Fibroblast of skin of abdomen (primary cell): ENCODE results near the gene HDHD3. TPM values are rescaled to one million over a fixed set of nuclear protein-coding genes. Genes with fewer than 3 reads are reported as not detected.
"Not testable (repeated sequence)": the region's sequence is repeated elsewhere in the genome, so short reads cannot be mapped to it uniquely, and the experiment has no call there.

Experiments used
- DNase-seq: peaks from one replicate; pipeline ENCODE4 v3.0.0-alpha.2; 2013
- polyA plus RNA-seq, 2 experiments: library from polyadenylated mRNA; unstranded; fragments of 120-200 nt; gene quantifications; one replicate each; pipeline ENCODE4 v1.2.1, GENCODE V29; 2013; ENCODE audit not compliant: insufficient read length in 2 of 2

HDHD3 gene, protein sequence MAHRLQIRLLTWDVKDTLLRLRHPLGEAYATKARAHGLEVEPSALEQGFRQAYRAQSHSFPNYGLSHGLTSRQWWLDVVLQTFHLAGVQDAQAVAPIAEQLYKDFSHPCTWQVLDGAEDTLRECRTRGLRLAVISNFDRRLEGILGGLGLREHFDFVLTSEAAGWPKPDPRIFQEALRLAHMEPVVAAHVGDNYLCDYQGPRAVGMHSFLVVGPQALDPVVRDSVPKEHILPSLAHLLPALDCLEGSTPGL
- 5.0 TPM for polyA plus RNA-seq (2013, experiment 1 of 2; ENCODE audit: insufficient read length)
- polyA plus RNA-seq (2013, experiment 2 of 2; ENCODE audit: insufficient read length), result 5.1 TPM

DNA sequence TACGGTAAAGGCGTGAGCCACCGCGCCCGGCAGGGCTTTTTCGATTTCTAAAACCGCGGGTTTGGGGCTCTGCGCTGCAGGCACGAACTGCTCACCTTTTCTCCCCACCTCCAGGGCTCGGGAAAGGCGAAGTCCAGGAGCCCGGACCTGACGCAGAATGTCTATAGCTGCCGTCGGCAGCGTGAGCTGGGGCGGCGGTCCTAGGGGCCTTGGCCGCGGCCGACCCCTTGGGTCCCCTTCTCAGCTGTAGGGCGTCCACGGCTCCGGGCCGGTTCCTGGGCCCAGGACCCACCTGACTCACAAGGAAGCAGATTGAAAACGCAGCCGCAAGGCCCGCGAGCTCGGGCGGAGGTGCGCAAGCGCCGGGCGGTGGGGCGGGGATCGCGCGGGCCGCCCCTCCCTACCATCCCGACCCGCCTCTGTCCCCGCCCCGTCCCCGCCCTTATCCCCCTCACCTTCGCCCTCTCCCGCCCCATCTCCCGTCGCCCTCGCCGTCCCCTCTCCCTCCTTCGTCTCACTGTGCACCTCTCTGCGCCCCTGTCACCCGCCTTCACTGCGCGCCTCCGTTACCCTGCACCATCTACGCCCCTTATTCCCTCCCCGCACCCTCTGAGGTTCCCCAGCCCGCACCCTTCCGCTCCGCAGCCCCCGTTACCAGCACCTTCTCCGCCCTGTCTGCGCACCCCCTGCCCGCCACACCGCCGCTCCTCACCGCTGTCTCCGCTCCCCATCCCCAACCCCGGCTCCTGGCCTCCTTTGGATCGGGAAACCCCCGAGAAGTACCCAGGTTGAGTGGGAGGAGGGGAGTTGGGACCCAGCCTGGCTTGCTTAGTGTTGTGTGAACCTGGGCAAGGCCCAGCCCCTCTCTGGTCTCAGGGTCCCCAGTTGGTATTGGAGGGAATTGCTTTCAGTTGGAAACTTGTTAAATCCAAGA lies at the start of gene HDHD3:
HDHD3 (minus strand) TSS at position 353 of the 934 bp plus-strand sequence. CDS start 2,632 bp downstream, outside the sequence.
- peak; percentile 71 for DNase-seq

DNA sequence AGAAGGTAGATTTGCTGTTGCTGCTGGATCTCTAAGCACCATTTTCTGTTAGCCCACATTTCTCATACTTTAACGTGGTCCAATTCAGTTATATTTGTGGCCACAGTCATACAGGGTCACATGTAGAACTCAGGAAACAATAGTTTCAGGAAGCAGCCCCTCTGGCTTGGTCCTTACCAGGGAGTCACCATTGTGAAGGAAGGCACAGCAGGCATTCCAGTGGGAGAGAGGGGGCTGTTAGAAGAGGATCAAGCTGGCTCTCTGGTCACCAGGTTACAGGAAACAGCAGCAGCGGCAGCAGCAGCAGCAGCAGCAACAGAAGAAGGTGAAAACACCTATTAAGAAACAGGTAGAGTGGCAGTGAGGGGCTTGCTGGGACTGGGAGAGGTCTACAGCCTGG lies 48.3 kb upstream of the HDHD3 start:
- no peak for DNase-seq

DNA sequence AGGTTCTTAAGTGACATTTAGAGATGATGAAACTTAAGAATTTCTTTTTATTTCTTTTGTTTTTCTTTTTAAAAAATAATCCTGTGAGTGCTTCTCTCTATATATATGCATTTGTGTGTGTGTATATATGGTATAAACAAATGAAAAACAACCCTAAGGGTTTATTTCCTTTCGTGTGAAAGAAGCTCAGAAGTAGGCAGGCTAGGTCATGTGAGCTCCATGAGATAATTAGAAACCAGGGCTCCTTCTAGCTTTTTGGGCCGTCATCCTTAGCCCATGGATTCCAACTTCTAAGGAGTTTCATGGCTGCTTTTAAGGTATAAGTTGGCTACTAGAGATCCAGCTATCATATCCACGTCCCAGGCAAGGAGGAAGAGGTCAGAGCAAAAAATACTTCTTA lies 44.9 kb upstream of the HDHD3 start:
- no peak for DNase-seq

DNA sequence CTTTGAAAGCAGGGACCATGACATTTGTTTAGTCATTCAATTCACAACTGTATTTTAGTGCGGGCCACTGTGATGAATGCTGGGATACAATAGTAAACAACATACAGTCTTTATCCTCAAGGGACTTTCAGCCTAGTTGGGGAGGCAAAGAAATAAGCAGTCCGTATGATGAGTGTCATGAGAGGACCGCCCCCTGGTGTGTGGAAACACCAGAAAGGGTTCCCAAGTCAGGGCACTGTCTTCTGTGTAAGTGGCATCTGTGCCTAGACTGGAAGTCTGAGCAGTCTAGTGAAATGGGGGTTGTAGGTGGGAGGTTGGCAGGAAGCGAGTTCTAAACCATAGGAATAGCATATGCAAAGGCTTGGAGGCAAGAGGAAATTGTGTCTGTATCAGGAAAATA lies 40.6 kb upstream of the HDHD3 start:
- DNase-seq, result no peak

DNA sequence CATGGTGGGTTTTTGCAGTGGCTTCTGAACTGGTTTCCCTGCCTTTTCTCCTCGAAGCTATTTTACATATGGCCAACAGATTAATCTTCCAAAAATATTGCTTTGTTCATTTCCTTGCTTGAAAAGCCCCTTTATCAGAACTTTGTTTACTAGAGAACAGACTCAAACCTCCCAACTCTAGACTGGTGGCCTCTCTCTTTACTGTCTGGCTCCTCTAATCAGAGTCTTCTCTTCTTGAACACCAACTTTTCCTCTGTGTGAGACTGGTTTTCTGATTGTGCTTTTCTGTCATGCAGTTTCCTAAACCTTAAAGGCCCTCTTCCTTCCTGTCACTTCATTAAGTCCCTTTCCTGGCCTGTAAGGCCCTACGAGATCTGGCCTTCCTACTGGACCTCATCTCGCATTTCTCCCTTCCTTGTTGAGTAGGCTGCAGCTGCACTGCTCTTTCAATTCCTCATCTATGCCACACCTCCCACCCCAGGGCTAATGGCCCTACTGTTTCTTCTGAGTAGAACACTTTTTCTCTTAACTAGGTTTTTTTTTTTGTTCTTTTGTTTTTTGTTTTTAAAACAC lies 39.4 kb upstream of the HDHD3 start:
- DNase-seq, result no peak

DNA sequence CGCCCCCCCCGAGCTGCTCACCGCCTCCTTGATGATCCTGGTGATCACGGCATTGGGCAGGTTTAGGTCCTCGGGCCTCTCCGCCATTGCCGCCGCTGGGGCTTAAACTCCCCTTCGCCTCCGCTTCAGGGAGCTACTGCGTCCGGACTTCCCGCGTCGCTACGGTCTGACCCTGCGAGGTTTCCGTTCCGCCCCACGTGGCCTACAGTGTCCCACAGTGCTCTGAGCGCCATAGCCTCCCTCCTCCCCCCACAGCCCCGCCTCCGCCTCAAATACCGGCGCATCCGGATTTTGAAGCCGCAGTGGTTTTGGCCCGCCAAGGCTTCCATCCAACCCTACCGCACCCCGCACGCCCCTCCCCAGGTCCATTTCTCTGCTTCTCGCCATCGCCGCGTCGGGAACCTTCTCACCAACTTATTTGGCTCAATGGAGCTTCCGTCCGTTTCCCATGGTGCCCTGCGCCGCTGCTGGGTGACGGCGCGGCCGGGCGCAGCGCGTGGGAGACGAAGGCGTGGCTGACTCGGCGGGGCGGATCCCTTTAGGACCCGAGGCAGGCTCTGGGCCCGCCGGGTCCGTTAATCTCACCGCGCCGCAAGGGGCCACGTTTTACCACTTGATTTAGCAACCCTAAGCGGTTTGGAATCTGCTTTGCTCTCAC lies 33.5 kb upstream of the HDHD3 start, which contains the start of the genes C9orf43 and POLE3:
C9orf43 (plus strand) TSS at position 541 of the 658 bp plus-strand sequence. CDS start 2,747 bp downstream, outside the sequence.
POLE3 (minus strand) TSS at position 469 of the 658 bp plus-strand sequence; CDS start at position 87, 382 bp downstream.
- DNase-seq, result peak; percentile 96

DNA sequence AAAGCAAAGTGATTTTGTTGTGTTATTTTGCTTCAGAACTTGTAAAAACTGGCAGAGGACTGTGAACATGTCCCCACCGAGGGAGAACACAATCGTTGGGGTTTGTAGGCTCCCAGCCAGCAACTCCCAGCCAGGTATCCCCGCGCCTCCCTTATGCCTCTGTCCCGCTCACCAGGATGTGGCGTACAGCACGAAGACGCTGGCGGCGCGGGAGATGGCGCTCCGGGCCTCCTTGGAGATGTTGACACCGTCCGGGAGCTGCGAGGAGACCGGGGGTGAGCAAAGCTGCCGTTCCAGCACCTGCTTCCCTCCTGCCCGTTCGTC lies 33.1 kb upstream of the HDHD3 start:
- no peak for DNase-seq

DNA sequence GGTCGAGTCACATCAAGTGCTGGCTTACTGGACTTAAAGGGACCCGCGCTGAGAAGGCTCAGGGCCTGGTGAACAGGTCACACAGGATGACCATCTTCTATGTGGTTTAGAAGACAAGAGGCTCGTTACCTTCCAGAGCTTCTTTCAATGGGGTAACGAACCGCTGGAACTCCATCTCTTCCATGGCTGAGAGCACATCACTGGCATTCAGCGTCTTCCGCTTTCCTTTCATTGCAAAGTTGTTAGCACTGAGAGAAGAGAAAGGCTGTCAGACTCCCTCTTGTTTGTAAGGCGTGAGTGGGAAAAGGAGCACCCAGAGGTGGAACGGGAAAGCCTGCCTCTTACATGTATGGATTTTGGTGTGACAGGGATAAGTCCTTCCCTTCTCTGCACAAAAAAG lies 32.7 kb upstream of the HDHD3 start:
- DNase-seq, result no peak

DNA sequence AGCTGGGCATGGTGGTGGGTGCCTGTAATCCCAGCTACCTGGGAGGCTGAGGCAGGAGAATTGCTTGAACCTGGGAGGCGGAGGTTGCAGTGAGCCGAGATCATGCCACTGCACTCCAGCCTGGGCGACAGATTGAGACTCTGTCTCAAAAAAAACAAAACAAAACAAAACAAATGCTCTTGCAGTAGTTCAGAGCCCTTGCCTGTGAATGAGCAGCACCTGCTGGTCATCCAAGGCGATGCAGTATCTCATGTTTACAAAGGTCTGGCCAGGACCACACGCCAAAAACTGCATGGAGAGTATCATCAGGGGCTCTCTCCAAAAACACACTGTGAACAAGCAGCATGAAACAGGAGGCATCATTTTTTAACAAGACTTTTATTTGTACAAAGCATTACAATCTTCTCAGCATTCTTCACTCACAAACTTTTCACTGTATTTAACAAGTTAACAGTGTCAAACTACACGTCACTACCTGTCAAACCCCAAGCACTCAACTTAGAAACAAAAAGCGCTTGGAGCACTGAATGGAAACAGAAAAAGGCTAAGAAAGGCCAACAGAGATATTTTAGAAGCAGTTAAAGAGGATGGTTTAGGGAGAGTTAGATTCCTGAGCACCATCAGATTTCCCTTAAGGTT lies 30.2 kb upstream of the HDHD3 start:
- DNase-seq, result peak; percentile 57

DNA sequence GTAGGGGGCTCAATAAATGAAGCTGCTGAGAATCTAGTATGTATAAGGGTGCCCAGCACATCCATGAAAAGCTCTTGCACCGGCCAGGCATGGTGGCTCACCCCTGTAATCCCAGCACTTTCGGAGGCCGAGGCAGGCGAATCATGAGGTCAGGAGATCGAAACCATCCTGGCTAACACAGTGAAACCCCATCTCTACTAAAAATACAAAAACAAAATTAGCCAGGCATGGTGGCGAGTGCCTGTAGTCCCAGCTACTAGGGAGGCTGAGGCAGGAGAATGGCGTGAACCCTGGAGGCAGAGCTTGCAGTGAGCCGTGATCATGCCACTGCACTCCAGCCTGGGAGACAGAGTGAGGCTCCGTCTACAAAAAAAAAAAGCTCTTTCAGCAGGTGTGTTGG lies 29.6 kb upstream of the HDHD3 start:
- DNase-seq, result not testable (repeated sequence)

DNA sequence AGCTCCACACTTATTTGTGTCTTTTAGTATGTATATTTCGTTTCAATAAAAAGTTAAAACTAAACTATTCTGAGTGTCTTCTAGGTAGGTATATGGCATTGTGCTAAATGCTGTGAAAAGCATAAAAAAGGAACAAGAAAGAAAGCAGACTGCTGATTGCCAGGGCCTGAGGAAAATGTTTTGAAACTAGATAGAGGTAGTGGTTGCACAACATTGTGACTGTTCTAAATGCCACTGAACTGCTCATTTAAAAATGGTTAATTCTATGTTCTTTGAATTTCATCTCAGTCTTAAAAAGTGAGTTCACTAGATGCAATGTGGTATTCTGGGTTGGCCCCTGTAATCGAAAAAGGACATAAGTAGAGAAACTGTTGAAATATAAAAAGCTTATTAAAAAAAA lies 26.9 kb upstream of the HDHD3 start:
- no peak for DNase-seq

DNA sequence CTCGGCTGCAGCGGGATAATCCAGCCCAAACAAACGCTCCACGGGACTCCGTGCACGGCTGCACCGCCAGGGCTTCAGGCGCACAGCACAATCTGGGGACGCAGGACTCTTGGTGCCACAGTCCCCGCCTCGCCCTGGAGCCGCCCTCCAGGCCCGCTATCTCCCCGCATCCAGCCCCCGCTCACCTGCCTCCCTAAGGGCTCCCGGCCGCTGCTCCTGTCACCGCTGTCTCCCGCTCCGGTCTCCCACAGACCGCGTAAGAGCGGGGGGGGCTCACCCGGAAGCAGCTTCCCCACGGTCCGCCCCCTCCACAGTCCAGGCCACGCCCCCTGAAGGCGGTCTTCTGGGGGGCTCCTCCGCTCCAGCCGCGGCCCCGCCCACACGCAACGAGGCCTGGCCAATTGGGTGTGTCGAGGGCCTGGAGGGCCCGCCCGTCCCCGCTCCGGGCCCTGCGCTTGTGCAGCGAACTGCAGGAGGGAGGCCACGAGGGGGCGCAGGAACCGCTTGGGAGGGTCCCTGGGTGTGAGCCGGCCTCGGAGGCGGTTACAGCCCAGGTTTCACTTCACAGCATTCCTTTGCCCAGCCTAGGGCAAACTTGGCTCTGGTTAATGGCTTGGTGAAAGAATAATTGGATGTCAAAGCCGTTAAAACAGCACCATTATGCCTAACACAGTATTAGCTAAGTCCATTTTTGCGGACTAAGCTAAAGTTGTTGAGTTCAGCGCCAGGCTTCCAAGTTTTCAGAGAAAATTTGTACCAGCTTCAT lies 24.4 kb upstream of the HDHD3 start, which contains the start of gene ALAD:
ALAD (minus strand) TSS at position 258 of the 766 bp plus-strand sequence. CDS start 7,725 bp downstream, outside the sequence.
- DNase-seq, result peak; percentile 98

DNA sequence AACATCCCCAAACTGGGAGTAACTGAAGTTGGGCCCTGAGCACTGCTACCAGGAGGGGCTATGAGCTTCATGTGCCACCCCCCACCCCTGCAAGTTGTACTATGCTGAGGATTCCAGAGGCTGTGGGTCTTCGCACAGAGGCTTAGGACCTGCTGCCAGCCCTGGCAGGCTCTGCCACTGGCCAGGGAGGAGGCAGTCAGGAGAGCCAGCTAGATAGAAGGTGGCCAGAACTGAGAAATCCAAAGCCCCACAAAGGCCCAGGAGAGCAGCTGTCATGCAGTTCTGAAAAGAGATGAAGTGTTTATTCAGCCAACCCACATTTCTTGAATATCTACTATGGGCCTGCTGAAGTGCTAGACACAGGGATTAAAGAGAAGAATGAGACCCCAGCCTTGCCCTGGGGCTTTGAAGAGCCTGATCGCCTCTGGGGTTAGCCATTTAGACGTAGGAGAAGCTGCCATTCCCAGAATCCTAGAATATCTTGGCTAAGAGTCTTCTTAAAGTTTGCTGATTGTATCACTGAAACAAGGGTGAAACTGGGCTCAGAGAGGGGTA lies 22.9 kb upstream of the HDHD3 start:
- DNase-seq, result no peak

DNA sequence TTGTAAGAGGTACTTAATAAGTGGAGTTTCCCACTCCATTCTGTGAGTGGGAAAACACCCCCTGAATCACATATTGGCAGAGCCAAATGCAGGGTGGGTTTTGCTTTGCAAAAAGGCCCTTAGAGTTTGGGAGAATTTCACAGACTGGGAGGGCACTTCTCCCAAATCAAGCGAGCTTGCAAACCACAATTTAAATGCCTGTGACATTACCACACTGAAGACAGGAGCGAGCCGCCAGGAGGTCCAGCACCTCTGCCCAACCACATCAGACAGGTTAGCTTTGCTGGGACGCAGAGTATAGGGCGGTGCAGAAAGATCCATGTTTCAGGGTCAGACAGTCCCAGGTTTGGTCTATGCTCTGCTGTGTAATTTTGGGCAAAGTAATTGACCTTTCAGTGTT lies 22.0 kb upstream of the HDHD3 start:
- DNase-seq, result no peak

DNA sequence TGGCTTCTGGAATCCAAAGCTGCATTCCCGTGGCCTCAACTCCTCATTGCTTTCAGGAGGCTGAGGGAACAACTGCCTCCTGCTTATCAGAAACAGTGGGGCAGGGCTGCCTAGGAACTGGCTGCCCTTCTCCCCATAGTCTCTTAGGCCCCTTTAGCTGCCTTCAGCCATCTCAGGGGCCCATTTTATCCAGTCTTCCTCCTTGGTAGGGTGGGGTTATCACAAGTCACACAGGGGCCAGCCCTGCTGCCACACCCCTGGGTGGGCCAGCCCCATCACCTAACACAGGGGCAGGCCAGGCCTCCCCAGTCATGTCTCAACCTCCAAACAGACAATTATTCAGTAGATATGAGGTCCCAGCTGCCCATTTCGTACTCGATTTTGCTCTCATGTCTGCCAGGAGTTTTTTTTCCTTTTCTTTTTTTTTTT lies 20.4 kb upstream of the HDHD3 start:
- DNase-seq, result no peak

DNA sequence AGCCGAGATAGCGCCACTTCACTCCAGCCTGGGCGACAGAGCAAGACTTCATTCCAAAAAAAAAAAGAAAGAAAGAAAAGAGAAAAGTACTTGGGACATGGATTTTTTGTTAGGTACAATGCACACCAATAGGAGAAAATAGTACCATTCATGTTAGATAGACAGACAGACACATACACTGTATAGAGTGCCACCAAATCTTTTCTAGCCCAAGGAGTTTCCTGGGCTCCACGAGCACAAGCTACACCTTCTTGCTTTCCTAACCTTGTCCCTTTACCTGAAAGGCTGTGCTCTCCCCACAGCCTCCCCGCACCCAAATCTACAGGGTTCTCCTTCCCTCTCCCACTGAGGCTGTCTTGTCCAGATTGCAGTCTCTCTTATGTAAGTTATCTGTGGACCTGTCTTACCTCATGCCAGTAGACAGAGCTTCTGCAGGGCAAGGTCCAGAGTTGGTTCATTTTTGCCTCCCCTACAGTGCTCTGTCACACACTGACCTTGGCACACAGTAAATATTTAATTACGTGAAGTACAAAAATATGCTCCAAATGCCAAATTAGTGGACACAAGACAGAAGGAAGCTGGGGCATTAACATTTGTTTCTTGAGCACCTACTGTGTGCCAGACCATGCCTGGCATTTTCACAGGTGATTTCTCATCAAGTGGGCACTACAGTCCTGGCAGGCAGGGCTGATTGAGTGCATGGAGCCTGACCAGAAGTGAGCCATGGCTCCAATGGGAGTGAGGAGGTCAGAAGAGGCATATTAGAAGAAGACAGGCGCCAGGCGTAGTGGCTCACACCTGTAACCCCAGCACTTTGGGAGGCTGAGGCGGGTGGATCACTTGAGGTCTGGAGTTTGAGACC lies 18.4 kb upstream of the HDHD3 start:
- DNase-seq, result no peak

DNA sequence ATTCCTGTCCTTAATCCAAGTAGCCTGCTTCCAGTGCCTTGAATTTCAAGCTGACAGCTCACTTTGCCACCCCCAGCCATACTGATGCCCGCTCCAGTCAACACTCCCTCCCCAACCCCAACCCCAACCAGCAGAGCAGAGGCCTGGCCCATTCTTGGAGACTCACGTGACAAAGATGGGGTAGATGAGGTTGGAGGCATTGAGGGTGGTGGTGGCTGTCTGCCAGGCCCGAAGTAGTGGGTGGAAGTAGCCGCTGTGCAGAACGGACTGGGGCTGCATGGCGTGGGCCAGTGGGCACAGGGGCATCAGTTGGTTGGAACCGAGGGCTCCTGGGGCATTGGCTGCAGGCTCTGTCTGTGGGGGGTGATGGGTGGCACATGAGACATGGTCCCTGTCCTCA lies 16.5 kb upstream of the HDHD3 start:
- no peak for DNase-seq

DNA sequence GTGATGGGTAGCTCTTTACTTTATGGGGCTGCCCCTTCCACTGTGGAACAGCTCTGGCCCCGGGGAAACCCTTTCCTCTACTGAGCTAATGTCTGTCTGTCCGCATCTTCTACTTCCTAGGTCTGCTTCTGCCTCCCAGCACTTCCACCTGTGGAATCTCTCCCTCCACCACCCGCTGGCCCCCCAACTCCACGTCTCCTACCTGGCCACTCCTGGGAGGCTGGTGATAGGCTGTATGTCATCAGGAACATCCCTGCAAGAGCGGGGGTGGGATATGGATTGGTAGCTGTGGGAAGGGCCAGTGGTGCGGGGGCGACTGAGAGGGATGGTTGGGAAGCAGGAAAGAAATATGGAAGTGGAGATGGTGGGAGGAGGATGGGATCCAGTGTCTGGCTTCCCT lies 15.1 kb upstream of the HDHD3 start:
- DNase-seq, result no peak

DNA sequence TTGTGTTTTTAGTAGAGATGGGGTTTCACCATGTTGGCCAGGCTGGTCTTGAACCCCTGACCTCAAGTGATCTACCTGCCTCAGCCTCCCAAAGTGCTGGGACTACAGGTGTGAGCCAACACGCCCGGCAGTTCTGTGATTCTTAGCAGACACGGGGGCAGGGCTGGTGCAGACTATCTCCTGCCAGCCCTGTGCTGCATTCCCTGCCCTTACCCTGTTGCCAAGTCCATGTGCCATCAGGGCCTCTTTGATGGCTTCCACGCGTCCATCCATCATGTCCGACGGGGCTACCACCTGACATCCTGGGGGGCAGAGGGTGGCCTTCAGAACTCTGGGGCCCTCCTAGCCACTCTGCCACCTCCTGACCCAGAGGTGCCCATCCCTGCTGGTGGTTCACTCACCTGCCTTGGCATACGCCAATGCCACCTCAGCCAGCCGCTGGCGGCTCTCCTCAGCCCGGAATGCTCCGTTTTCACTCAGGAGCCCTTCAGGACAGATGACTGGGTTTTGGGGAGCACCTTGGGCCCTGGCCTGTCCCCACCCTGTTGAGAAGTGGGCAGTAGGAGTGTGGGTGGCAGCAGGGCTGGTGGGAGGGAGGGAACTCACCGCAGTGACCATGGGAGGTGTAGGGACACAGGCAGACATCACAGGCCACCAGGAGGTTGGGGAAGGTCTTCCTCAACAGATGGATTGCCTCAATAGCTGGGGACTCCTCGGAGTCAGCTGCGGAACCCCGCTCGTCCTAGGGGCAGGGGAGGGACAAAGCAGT lies 13.6 kb upstream of the HDHD3 start:
- DNase-seq, result no peak
